Stomach (tissue), 9 donors: ENCODE results near the gene C4orf54. TPM values are rescaled to one million over a fixed set of nuclear protein-coding genes. Genes with fewer than 3 reads are reported as not detected.

Experiments used
- DNase-seq, 2 donors: peaks; one replicate each; pipeline versions ENCODE4 v3.0.0 to v3.0.0-alpha.2; 2013 to 2019
- H3K27ac ChIP-seq, 5 donors: fragments of 200-600 bp in 4 of 5; sonication (generic) in 4 of 5; one replicate each; pipeline ENCODE4 v1.5.1; 2013 to 2019; ENCODE audit warnings: mild to moderate bottlenecking in 1 of 5, moderate library complexity in 1 of 5
- H3K27me3 ChIP-seq, 3 donors: fragments of 200-600 bp; sonication (generic); one replicate each; pipeline ENCODE4 v1.5.1; 2017 to 2019; ENCODE audit warnings: mixed run types in 1 of 3
- H3K36me3 ChIP-seq, 4 donors: fragments of 200-600 bp; sonication (generic); 1 replicate in 3 of 4; 2 replicates in 1 of 4; pipeline ENCODE4 v1.5.1; 2016 to 2019
- H3K4me1 ChIP-seq, 4 donors: fragments of 200-600 bp; sonication (generic); one replicate each; pipeline ENCODE4 v1.5.1; 2016 to 2019
- H3K4me3 ChIP-seq, 4 donors: fragments of 200-600 bp; sonication (generic) in 3 of 4; one replicate each; pipeline ENCODE4 v1.5.1; 2016 to 2019; ENCODE audit warnings: mild to moderate bottlenecking in 1 of 4
- H3K9me3 ChIP-seq, 4 donors: fragments of 200-600 bp; sonication (generic); one replicate each; pipeline ENCODE4 v1.5.1; 2016 to 2019
- CTCF ChIP-seq, 7 experiments: fragments of 450-650 bp in 4 of 7; fragments of 200-600 bp in 3 of 7; sonication (generic) in 3 of 7; IDR thresholded peaks; one replicate each; pipeline ENCODE4 v1.5.1; 2016 to 2019; ENCODE audit warnings: antibody characterized with exemption in 7 of 7, control low read depth in 2 of 7, mild to moderate bottlenecking in 1 of 7
- EP300 ChIP-seq: sonication (generic); formaldehyde crosslinking; IDR thresholded peaks from one replicate; pipeline ENCODE4 v1.6.1; 2017; ENCODE audit warnings: antibody characterized with exemption
- POLR2A ChIP-seq, 4 donors: fragments of 450-650 bp; IDR thresholded peaks; one replicate each; pipeline ENCODE4 v1.6.1; 2016; ENCODE audit warnings: antibody characterized with exemption in 4 of 4, control low read depth in 2 of 4, mild to moderate bottlenecking in 1 of 4, moderate library complexity in 1 of 4
- POLR2AphosphoS5 ChIP-seq, 3 donors: sonication (generic); formaldehyde crosslinking; IDR thresholded peaks; one replicate each; pipeline ENCODE4 v1.6.1; 2016; ENCODE audit warnings: antibody characterized with exemption in 3 of 3
- WGBS, 5 donors: extraction: QIAGEN DNeasy Blood & Tissue Kit in 3 of 5; methylation state at CpG; one replicate each; pipeline versions ENCODE4 v1.1.5 to v1.1.7; 2013 to 2018; 5-methylcytosine and 5-hydroxymethylcytosine counted together
- intact Hi-C: fragments of 100-400 bp; cut with DNase I; formaldehyde crosslinking; loops from one replicate; pipeline ENCODE4 v1.15.1; 2023; ENCODE audit warnings: low total_unique reads
- polyA plus RNA-seq, 3 donors: library from polyadenylated mRNA; stranded (reverse); fragments of 200-250 nt; gene quantifications; one replicate each; pipeline ENCODE4 v1.2.3, GENCODE V29; 2013
- total RNA-seq, 5 donors: library from RNA; depleted of rRNA; stranded (reverse); fragments of >200 nt; gene quantifications; one replicate each; pipeline versions ENCODE4 v1.1.0 to v1.2.3, GENCODE V29; 2014 to 2016
- donor health status: healthy with polysubstance abuse.
- donor health status: Bipolar disorder and iron deficiency.
- donor health status: healthy.

The C4orf54 gene
- total and polyA plus RNA-seq, 8 donors: under 0.01 to 0.15 TPM; not detected in 6

- Histone ChIP-seq H3K27me3 (no peaks in the 10 kb centered on the region), H3K4me1 (no peaks in the 10 kb centered on the region), H3K9me3 (peaks cover 0 to 31% (median 11%) of the 10 kb centered on the region in 4 donors), H3K27ac (no peak overlapping the region), H3K36me3 (no peaks in the 10 kb centered on the region), H3K4me3 (no peak overlapping the region)
- WGBS, 5 donors: 42 to 65% (median 50%) methylated on average over 4 to 5 of the region's 5 CpGs
- no peak for DNase-seq
- intact Hi-C loops: no loop called here
- TF ChIP-seq POLR2AphosphoS5 (IDR thresholded peaks at IDR 0.05) (no peak), CTCF (IDR thresholded peaks at IDR 0.05) (no peak), EP300 (no peak), POLR2A (IDR thresholded peaks at IDR 0.05) (no peak)
Measured at GRCh38 chr4:99670409-99671073, 12.9 kb upstream of the C4orf54 start.

GRCh38 chr4:99669084-99669483 lies 11.5 kb upstream of the C4orf54 start:
- no peak overlapping the region for H3K27ac ChIP-seq
- no peaks in the 10 kb centered on the region for H3K27me3 ChIP-seq
- H3K36me3 ChIP-seq: no peaks in the 10 kb centered on the region
- intact Hi-C loops: no loop called here
- DNase-seq: no peak
- peaks cover 0 to 31% (median 11%) of the 10 kb centered on the region in 4 donors for H3K9me3 ChIP-seq
- 82 to 93% (median 89%) methylated on average over 1 of the region's 1 CpG for WGBS, 5 donors
- no peak overlapping the region for H3K4me3 ChIP-seq
- H3K4me1 ChIP-seq: no peaks in the 10 kb centered on the region
- no peak for TF ChIP-seq EP300
- TF ChIP-seq POLR2A (IDR thresholded peaks at IDR 0.05): no peak
- TF ChIP-seq CTCF (IDR thresholded peaks at IDR 0.05): no peak
- TF ChIP-seq POLR2AphosphoS5 (IDR thresholded peaks at IDR 0.05): no peak

GRCh38 chr4:99668472-99668871 lies 10.8 kb upstream of the C4orf54 start:
- Histone ChIP-seq H3K27me3 (no peaks in the 10 kb centered on the region), H3K36me3 (no peaks in the 10 kb centered on the region), H3K4me3 (no peak overlapping the region), H3K4me1 (no peaks in the 10 kb centered on the region), H3K27ac (no peak overlapping the region), H3K9me3 (peaks cover 0 to 25% (median 9%) of the 10 kb centered on the region in 4 donors)
- TF ChIP-seq POLR2A (IDR thresholded peaks at IDR 0.05) (no peak), CTCF (IDR thresholded peaks at IDR 0.05) (no peak), EP300 (no peak), POLR2AphosphoS5 (IDR thresholded peaks at IDR 0.05) (no peak)
- WGBS, 5 donors: 68 to 100% (median 87%) methylated on average over 1 of the region's 1 CpG
- no peak for DNase-seq
- intact Hi-C loops: no loop called here

- Histone ChIP-seq H3K4me3 (no peak overlapping the region), H3K36me3 (no peaks in the 10 kb centered on the region), H3K9me3 (peaks cover 0 to 6% (median 0%) of the 10 kb centered on the region in 4 donors), H3K27ac (no peak overlapping the region), H3K4me1 (no peaks in the 10 kb centered on the region), H3K27me3 (no peaks in the 10 kb centered on the region)
- 62 to 76% (median 73%) methylated on average over 1 of the region's 1 CpG for WGBS, 5 donors
- no peak for TF ChIP-seq POLR2A (IDR thresholded peaks at IDR 0.05)
- no peak for TF ChIP-seq EP300
- TF ChIP-seq POLR2AphosphoS5 (IDR thresholded peaks at IDR 0.05): no peak
- TF ChIP-seq CTCF (IDR thresholded peaks at IDR 0.05): no peak
- intact Hi-C loops: no loop called here
- no peak for DNase-seq
Measured at GRCh38 chr4:99665983-99666382, 8.4 kb upstream of the C4orf54 start.
